HEK293T (cell line): ENCODE results near the gene LIPI.

Source experiments
- CTCF ChIA-PET: fragments of 350-600 bp; formaldehyde crosslinking; extraction: SDS; loops from one replicate; lab custom pipeline; 2021; ENCODE audit warnings: antibody characterized with exemption, inconsistent platforms; lab: Yijun Ruan, JAX
- POLR2A ChIA-PET: fragments of 350-600 bp; formaldehyde crosslinking; extraction: SDS; loops from one replicate; lab custom pipeline; 2020; ENCODE audit warnings: antibody characterized with exemption, inconsistent platforms; lab: Yijun Ruan, JAX
- DNase-seq: peaks from one replicate; pipeline ENCODE4 v3.0.0; 2012; ENCODE audit warnings: mixed read lengths; ENCODE audit errors: extremely low spot score
- ARNT ChIP-seq: fragments of 450-650 bp; IDR thresholded peaks from 2 replicates; pipeline ENCODE4 v1.6.1; 2017; ENCODE audit warnings: mild to moderate bottlenecking
- BHLHE40 ChIP-seq: fragments of 450-650 bp; IDR thresholded peaks from 2 replicates; pipeline ENCODE4 v1.6.1; 2016; ENCODE audit warnings: mild to moderate bottlenecking, moderate library complexity, borderline replicate concordance
- CTBP1 ChIP-seq: fragments of 450-650 bp; IDR thresholded peaks from 2 replicates; pipeline ENCODE4 v1.6.1; 2016; ENCODE audit warnings: borderline replicate concordance
- ELF4 ChIP-seq: fragments of 450-650 bp; IDR thresholded peaks from 2 replicates; pipeline ENCODE4 v1.6.1; 2017; ENCODE audit warnings: antibody characterized with exemption
- FOXA1 ChIP-seq: fragments of 450-650 bp; IDR thresholded peaks from 2 replicates; pipeline ENCODE4 v1.6.1; 2016; ENCODE audit warnings: mild to moderate bottlenecking
- FOXK2 ChIP-seq: fragments of 450-650 bp; IDR thresholded peaks from 2 replicates; pipeline ENCODE4 v1.6.1; 2016; ENCODE audit warnings: mild to moderate bottlenecking
- FOXM1 ChIP-seq: fragments of 450-650 bp; IDR thresholded peaks from 2 replicates; pipeline ENCODE4 v1.6.1; 2017; ENCODE audit warnings: mild to moderate bottlenecking, borderline replicate concordance
- HDGF ChIP-seq: fragments of 450-650 bp; IDR thresholded peaks from 2 replicates; pipeline ENCODE4 v1.6.1; 2017; ENCODE audit warnings: antibody characterized with exemption, borderline replicate concordance
- L3MBTL2 ChIP-seq: fragments of 450-650 bp; conservative IDR thresholded peaks from 2 replicates; pipeline ENCODE4 v1.6.1; 2016; ENCODE audit warnings: mild to moderate bottlenecking
- LEF1 ChIP-seq: fragments of 450-650 bp; IDR thresholded peaks from 2 replicates; pipeline ENCODE4 v1.6.1; 2017; ENCODE audit warnings: mild to moderate bottlenecking, borderline replicate concordance
- NFRKB ChIP-seq: fragments of 450-650 bp; IDR thresholded peaks from 2 replicates; pipeline ENCODE4 v1.6.1; 2016; ENCODE audit warnings: mild to moderate bottlenecking, moderate library complexity
- SP1 ChIP-seq: fragments of 450-650 bp; IDR thresholded peaks from 2 replicates; pipeline ENCODE4 v1.6.1; 2017
- SUZ12 ChIP-seq: fragments of 450-650 bp; IDR thresholded peaks from 2 replicates; pipeline ENCODE4 v1.6.1; 2016; ENCODE audit warnings: mild to moderate bottlenecking
- TARDBP ChIP-seq: fragments of 450-650 bp; IDR thresholded peaks from 2 replicates; pipeline ENCODE4 v1.6.1; 2016
- ZNF384 ChIP-seq: fragments of 450-650 bp; IDR thresholded peaks from 2 replicates; pipeline ENCODE4 v1.6.1; 2016
- TF ChIP-seq, protein P1 (sequence below): fragments of 450-650 bp; IDR thresholded peaks from 2 replicates; pipeline ENCODE4 v1.6.1; 2016

The LIPI gene

DNA sequence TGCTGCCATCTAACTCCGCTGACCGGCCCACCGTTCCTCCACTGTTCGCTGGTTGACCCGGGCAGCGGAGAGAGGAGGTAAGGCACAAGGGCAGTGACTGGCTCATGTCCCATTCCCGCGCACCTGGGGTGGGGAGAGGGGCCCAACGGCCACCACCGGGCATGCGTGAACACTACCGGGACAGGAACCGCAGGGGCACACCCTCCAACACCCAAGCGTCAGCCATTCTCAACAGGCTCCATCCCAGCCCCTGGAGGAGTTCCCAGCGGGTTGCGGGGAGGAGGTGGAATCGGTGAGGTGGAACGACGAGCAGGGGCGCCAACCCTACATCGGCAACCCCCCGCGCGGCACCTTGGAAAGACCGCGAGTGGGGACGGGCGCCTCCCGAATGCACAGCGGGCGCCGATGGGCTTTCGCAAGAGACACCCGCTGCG lies 126.7 kb downstream of the LIPI start:
- DNase-seq, result no peak
- TF ChIP-seq LEF1 (no peak), FOXA1 (no peak), CTBP1 (no peak), NFRKB (no peak), ELF4 (no peak), SP1 (no peak), L3MBTL2 (no peak), HDGF (no peak), FOXM1 (no peak), BHLHE40 (no peak)
- TF ChIP-seq, protein P1, sequence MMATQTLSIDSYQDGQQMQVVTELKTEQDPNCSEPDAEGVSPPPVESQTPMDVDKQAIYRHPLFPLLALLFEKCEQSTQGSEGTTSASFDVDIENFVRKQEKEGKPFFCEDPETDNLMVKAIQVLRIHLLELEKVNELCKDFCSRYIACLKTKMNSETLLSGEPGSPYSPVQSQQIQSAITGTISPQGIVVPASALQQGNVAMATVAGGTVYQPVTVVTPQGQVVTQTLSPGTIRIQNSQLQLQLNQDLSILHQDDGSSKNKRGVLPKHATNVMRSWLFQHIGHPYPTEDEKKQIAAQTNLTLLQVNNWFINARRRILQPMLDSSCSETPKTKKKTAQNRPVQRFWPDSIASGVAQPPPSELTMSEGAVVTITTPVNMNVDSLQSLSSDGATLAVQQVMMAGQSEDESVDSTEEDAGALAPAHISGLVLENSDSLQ, result no peak
- POLR2A ChIA-PET, result no interaction called here
- CTCF ChIA-PET, result no interaction called here

DNA sequence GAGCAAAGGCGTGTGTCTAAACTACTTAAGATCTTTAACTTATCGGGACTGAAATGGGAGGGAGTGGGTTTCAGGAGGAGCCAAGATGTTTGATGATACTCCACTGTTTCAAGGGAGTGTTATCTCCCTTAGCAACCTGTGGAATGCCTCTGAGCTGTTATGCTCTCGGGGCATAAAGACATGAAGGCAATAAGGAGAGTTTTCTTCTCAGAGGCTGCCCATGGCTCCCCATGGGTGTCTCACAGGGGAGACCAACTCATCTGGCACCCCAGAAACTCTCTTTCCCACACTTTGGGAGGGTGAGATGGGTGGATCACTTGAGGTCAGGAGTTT lies 130.0 kb downstream of the LIPI start:
- ChIA-PET CTCF (no interaction called here), POLR2A (no interaction called here)
- no peak for DNase-seq
- TF ChIP-seq LEF1, result no peak
- no peak for TF ChIP-seq L3MBTL2
- no peak for TF ChIP-seq CTBP1
- no peak for TF ChIP-seq ARNT
- TF ChIP-seq FOXM1, result no peak
- TF ChIP-seq SUZ12, result no peak
- TF ChIP-seq FOXA1, result no peak
- TF ChIP-seq, protein P1, result no peak
- TF ChIP-seq ZNF384, result no peak

DNA sequence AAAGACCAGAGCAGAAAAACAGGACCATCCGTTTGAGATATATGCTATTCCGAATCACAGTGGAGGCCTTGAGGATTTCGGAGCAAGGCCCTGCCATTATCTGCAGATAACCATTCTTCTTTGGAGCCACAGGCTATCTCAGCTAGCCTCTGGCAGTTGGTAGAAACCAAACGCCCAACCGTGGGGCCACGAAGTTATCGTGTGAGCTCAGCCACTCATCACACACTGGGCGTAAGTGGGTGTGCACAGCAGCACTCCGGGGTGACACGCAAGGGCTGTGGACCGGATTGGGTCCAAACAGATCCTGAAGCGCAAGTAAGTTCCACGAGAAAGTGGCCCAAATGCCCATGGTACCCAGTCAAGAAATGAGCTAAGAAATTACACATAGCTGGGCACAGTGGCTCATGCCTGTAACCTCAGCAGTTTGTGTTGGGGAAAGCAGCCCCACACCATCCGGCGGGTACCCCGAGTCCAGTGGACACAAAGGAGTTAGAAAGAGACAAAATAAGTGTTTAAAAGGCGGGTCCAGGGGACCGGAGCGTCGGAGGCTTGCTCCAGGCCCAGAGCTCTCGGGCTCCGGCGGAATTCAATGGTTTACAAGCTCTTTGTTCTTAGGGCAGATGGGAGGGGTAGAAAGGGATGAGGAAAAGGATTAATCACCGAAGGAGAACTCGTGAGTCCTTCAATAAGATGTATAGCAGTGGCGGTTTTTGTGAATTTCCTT lies 130.6 kb downstream of the LIPI start:
- DNase-seq, result no peak
- ChIA-PET CTCF (no interaction called here), POLR2A (no interaction called here)
- TF ChIP-seq NFRKB (no peak), ELF4 (no peak), SUZ12 (no peak), TARDBP (no peak), FOXA1 (no peak), HDGF (no peak), FOXK2 (no peak), L3MBTL2 (no peak), BHLHE40 (no peak), CTBP1 (no peak)
- TF ChIP-seq, protein P1, result no peak

DNA sequence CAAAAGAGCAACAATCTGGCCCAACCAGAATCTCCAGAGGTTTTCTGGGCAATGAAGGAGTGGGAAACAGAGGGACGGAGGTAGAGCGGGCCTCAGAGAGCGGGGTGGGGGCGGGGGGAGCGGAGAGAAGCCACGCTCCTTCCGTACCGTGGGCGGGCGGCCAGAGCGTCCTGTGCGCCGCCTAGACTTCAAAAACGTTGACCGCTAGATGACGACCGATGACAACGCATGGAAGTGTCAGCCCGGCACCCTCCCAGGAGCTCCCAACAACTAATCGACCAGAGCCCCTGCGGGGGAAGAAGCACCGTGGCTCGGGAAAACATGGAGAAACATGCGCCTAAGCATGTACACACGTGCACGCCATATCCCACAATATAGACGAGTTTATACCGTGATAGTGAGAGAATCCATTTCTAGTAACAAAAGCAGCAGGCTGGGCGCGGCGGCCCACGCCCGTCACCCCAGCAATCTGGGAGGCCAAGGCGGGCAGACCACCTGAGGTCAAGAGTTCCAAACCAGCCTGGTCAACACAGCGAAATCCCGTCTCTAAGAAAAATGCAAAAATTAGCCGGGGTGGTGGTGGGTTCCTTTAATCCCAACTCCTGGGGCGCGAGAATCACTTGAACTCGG lies 131.9 kb downstream of the LIPI start:
- no peak for TF ChIP-seq FOXK2
- CTCF ChIA-PET, result no interaction called here
- no peak for DNase-seq
- POLR2A ChIA-PET, result no interaction called here

DNA sequence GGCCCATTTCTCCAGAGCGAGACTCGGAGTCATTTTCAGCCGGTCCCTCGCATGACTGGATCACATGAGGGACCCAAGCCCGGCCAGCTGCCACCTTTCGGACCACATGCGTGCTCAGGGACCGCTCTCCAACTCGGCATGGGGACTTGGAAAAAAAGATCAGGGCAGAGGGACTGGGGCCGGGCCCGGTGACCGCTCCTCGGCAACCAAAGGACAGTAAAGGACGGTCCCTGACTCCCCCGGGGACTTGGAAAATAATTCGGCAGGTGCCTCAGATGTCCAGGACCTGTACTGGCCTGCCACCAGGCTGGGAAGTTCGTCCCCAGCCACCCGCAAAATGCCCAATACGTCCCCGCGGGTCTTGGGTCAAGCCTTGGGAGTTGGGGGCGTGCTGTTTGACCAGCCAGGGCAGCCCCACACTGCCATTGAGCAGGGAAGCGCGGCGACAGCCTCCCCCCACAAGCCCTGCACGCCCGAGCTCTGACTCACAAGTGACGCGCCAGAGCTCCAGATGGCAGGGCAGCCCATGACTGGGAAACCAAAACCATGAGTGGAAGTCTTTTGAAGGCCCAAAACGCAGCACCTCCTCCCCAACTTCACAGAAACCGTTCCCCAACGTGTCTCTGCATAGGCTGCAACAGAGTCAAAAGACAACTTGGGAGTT lies 134.5 kb downstream of the LIPI start:
- no peak for TF ChIP-seq SP1
- no peak for TF ChIP-seq BHLHE40
- TF ChIP-seq HDGF, result no peak
- no peak for TF ChIP-seq ARNT
- no peak for TF ChIP-seq TARDBP
- no peak for TF ChIP-seq FOXA1
- TF ChIP-seq ELF4, result no peak
- no peak for TF ChIP-seq NFRKB
- TF ChIP-seq LEF1, result no peak
- TF ChIP-seq L3MBTL2, result no peak
- no peak for TF ChIP-seq FOXM1
- no peak for TF ChIP-seq ZNF384
- no peak for TF ChIP-seq CTBP1
- ChIA-PET CTCF (no interaction called here), POLR2A (no interaction called here)
- DNase-seq, result no peak

DNA sequence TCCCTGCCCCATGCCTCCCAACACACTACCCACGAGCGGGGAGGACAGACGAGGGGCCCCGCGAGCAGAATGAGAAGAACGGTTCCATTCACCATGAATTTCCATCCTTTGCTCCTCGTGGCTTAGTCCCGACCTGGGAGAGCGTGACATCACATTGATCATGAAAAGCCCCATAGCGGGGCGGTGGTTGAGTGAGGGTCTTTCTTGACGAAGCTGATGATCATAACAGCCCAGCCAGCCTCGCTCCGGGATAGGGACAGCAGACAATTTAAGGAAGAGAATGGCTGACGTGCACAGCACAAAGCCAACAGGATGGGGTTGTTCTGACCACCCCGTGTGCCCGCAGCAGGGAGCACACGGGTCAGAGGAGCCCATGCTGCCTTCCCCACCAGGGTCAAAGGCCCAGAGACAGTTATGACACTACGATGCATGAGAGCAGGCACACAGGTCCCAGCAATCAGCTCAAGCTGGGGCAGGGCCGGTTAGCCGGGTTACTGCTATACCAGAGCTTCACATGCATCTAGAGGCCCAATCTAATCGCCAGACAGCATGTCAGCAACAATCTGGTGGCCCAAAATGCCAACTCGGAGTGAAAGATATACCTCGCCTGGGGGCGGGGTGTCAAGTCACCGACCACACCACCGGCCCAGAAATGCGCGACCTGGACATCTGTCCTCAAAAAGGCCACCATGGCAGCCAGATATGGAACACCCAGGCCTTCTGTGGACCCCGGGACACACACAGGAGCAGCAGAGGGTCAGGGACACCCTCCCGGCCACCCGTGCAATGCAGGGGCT lies 135.2 kb downstream of the LIPI start:
- no peak for DNase-seq
- TF ChIP-seq FOXA1 (no peak), CTBP1 (no peak), TARDBP (no peak), NFRKB (no peak), ZNF384 (no peak), L3MBTL2 (no peak), FOXM1 (no peak), LEF1 (no peak), ELF4 (no peak)
- TF ChIP-seq, protein P1, result no peak
- CTCF ChIA-PET, result no interaction called here
- POLR2A ChIA-PET, result no interaction called here
